GM19324 (cell line): Measurements from ENCODE around the gene CCDC180.
"Not testable (repeated sequence)": the region's sequence is repeated elsewhere in the genome, so short reads cannot be mapped to it uniquely, and the experiment has no call there.

ENCODE experiments used
- ATAC-seq: cut with Tn5 transposase; IDR thresholded peaks from one replicate; pipeline ENCODE4 v1.9.1; 2021; ENCODE audit warnings: mild to moderate bottlenecking, moderate library complexity; ENCODE audit not compliant: unreplicated experiment, low FRiP score

CCDC180 gene

GRCh38 chr9:97310023-97310422 lies 2.6 kb downstream of the CCDC180 start:
- ATAC-seq = no peak

- ATAC-seq = no peak
Observed at GRCh38 chr9:97310896-97311295, 3.4 kb downstream of the CCDC180 start.

- no peak for ATAC-seq
Observed at GRCh38 chr9:97311798-97312500, 4.5 kb downstream of the CCDC180 start.

GRCh38 chr9:97312556-97312955 lies 5.1 kb downstream of the CCDC180 start:
- no peak for ATAC-seq

GRCh38 chr9:97313243-97313642 lies 5.8 kb downstream of the CCDC180 start:
- ATAC-seq = no peak

- no peak for ATAC-seq
Observed at GRCh38 chr9:97313746-97314145, 6.3 kb downstream of the CCDC180 start.

- ATAC-seq = no peak
Observed at GRCh38 chr9:97314503-97314902, 7.0 kb downstream of the CCDC180 start.

GRCh38 chr9:97315550-97315949 lies 8.1 kb downstream of the CCDC180 start:
- no peak for ATAC-seq

GRCh38 chr9:97316904-97317303 lies 9.4 kb downstream of the CCDC180 start:
- ATAC-seq = no peak

GRCh38 chr9:97318433-97318832 lies 11.0 kb downstream of the CCDC180 start:
- no peak for ATAC-seq

- ATAC-seq = no peak
Observed at GRCh38 chr9:97319395-97319794, 11.9 kb downstream of the CCDC180 start.

GRCh38 chr9:97320080-97320642 lies 12.7 kb downstream of the CCDC180 start:
- no peak for ATAC-seq

GRCh38 chr9:97321251-97321650 lies 13.8 kb downstream of the CCDC180 start:
- ATAC-seq = no peak

- ATAC-seq = no peak
Observed at GRCh38 chr9:97321691-97322090, 14.2 kb downstream of the CCDC180 start.

GRCh38 chr9:97322105-97322504 lies 14.6 kb downstream of the CCDC180 start:
- no peak for ATAC-seq

- no peak for ATAC-seq
Observed at GRCh38 chr9:97324954-97325353, 17.5 kb downstream of the CCDC180 start.

- no peak for ATAC-seq
Observed at GRCh38 chr9:97327562-97327961, 20.1 kb downstream of the CCDC180 start.

- no peak for ATAC-seq
Observed at GRCh38 chr9:97332993-97333392, 25.5 kb downstream of the CCDC180 start.

GRCh38 chr9:97335622-97336021 lies 28.2 kb downstream of the CCDC180 start:
- not testable (repeated sequence) for ATAC-seq

- no peak for ATAC-seq
Observed at GRCh38 chr9:97348871-97349270, 41.4 kb downstream of the CCDC180 start.

GRCh38 chr9:97349400-97349799 lies 41.9 kb downstream of the CCDC180 start:
- ATAC-seq = no peak

GRCh38 chr9:97354637-97355036 lies 47.2 kb downstream of the CCDC180 start:
- no peak for ATAC-seq
